Tibial nerve (tissue), 3 donors: ENCODE measurements around the gene SEC31A.

ENCODE experiments used
- CTCF ChIP-seq, 5 experiments: fragments of 200-600 bp in 3 of 5; fragments of 450-650 bp in 2 of 5; sonication (generic) in 3 of 5; IDR thresholded peaks; one replicate each; pipeline ENCODE4 v1.5.1; 2016 to 2019; ENCODE audit warnings: antibody characterized with exemption in 5 of 5, mild to moderate bottlenecking in 3 of 5, moderate library complexity in 2 of 5
- POLR2A ChIP-seq, 2 donors: fragments of 450-650 bp; IDR thresholded peaks; one replicate each; pipeline ENCODE4 v1.6.1; 2017; ENCODE audit warnings: antibody characterized with exemption in 2 of 2, mild to moderate bottlenecking in 2 of 2, moderate library complexity in 2 of 2

GRCh38 chr4:82773057-82773456, 117.9 kb downstream of the SEC31A start:
- TF ChIP-seq CTCF (IDR thresholded peaks at IDR 0.05) (no peak), POLR2A (IDR thresholded peaks at IDR 0.05) (no peak)
